Astrocyte (in vitro differentiated cells and primary cell): Measurements from ENCODE around the gene CDK5RAP2.

Experiments used
- EZH2 ChIP-seq: IDR thresholded peaks from 2 replicates; pipeline ENCODE4 v1.6.1; 2012; ENCODE audit warnings: mild to moderate bottlenecking, low read length, inconsistent platforms; ENCODE audit not compliant: insufficient read depth
- TF ChIP-seq, protein P1 (sequence below): IDR thresholded peaks from 2 replicates; pipeline ENCODE4 v1.5.1; 2011; ENCODE audit warnings: low read depth, mild to moderate bottlenecking, inconsistent platforms, low read length, moderate library complexity; ENCODE audit not compliant: insufficient read depth

DNA sequence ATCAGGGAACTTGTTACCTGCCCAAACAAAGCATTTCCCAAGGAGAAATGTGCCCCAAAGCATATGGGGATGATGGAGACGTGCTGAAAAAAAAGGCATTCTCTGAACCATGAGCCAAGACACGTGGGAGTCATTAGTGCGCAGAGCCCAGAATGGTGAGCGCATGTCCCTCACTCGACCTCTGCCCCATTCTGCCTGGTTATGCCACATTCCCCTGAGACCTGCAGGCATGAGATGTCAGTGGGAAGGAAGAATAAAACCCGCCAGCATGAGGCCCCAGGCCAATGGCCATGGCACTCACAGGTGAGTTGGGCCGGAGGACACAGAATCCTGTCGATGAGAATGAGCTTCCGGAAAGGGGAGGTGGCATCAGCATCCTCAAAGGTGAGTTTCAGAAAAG is 228.9 kb downstream of the CDK5RAP2 start:
- TF ChIP-seq, protein P1, sequence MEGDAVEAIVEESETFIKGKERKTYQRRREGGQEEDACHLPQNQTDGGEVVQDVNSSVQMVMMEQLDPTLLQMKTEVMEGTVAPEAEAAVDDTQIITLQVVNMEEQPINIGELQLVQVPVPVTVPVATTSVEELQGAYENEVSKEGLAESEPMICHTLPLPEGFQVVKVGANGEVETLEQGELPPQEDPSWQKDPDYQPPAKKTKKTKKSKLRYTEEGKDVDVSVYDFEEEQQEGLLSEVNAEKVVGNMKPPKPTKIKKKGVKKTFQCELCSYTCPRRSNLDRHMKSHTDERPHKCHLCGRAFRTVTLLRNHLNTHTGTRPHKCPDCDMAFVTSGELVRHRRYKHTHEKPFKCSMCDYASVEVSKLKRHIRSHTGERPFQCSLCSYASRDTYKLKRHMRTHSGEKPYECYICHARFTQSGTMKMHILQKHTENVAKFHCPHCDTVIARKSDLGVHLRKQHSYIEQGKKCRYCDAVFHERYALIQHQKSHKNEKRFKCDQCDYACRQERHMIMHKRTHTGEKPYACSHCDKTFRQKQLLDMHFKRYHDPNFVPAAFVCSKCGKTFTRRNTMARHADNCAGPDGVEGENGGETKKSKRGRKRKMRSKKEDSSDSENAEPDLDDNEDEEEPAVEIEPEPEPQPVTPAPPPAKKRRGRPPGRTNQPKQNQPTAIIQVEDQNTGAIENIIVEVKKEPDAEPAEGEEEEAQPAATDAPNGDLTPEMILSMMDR, result no peak
- no peak for TF ChIP-seq EZH2
